GM20000 (cell line): ENCODE results near the gene RFXANK.

Source experiments
- DNase-seq: peaks from one replicate; pipeline ENCODE4 v3.0.0; 2012; ENCODE audit warnings: low spot score
- TF ChIP-seq, protein P1 (sequence below): IDR thresholded peaks from 2 replicates; pipeline ENCODE4 v1.5.1; 2012; ENCODE audit warnings: mild to moderate bottlenecking, control low read depth; ENCODE audit errors: extremely low read depth, missing control alignments

RFXANK gene

GRCh38 chr19:19229701-19230100, 37.6 kb downstream of the RFXANK start:
- TF ChIP-seq, protein P1, sequence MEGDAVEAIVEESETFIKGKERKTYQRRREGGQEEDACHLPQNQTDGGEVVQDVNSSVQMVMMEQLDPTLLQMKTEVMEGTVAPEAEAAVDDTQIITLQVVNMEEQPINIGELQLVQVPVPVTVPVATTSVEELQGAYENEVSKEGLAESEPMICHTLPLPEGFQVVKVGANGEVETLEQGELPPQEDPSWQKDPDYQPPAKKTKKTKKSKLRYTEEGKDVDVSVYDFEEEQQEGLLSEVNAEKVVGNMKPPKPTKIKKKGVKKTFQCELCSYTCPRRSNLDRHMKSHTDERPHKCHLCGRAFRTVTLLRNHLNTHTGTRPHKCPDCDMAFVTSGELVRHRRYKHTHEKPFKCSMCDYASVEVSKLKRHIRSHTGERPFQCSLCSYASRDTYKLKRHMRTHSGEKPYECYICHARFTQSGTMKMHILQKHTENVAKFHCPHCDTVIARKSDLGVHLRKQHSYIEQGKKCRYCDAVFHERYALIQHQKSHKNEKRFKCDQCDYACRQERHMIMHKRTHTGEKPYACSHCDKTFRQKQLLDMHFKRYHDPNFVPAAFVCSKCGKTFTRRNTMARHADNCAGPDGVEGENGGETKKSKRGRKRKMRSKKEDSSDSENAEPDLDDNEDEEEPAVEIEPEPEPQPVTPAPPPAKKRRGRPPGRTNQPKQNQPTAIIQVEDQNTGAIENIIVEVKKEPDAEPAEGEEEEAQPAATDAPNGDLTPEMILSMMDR, result no peak

GRCh38 chr19:19230999-19231398, 38.9 kb downstream of the RFXANK start:
- no peak for DNase-seq
- TF ChIP-seq, protein P1, result no peak

More at GRCh38 chr19:19229701-19230100, 37.6 kb downstream of the RFXANK start:
- DNase-seq, result no peak

GRCh38 chr19:19232261-19232721, 40.2 kb downstream of the RFXANK start:
- TF ChIP-seq, protein P1, result no peak
- no peak for DNase-seq

- DNase-seq, result no peak
- TF ChIP-seq, protein P1, result no peak
Observed at GRCh38 chr19:19234220-19234816, 42.3 kb downstream of the RFXANK start.

- DNase-seq, result no peak
- TF ChIP-seq, protein P1, result no peak
Observed at GRCh38 chr19:19236173-19236572, 44.1 kb downstream of the RFXANK start.

DNA sequence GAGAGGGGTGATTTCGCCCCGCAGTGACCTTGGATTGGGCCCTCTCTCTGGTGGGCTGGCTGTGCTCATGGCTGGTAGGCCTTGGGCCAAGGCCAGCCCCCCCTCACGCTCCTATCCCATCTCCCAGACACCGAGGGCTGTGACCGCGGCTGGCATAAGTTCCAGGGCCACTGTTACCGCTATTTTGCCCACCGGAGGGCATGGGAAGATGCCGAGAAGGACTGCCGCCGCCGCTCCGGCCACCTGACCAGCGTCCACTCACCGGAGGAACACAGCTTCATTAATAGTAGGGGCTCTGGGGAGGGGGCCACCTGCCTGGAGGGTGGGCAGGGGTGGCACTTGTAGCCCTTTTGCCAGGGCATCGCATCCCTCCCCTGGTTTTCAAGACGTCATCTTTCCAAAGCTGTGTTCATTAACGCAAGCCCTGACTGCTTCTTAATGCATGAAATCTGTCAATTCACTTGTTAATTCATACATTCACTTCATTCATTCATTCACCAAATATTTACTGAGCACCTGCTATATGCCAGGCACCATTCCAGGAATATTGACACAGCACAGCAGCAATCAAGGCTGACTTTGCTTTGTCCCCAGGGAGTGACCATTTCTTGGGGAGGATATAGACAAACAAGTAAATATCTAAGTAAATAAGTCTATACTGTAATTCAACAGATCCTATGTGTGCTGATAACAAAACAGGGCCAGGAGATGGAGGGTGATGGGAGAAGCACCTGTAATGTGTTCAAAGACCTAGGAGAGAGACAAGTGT, 46.3 kb downstream of the RFXANK start:
- no peak for DNase-seq
- TF ChIP-seq, protein P1, result no peak

DNA sequence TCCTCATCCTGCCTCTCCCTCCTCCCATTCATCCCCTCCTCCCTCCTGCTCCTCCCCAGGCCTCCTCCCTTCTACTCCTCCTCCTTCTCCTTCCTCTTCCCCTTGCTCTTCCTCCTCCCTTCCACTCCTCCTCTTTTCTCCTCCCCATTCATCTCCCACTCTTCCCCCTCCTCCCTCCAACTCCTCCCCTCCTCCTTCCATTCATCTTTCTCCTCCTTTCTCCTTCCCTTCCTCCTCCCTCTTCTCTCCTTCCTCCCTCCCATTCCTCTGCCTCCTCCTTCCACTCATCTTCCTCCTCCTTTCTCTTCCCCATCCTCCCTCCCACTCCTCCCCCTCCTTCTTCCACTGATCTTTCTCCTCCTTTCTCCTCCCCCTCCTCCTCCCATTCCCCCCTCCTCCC, 47.6 kb downstream of the RFXANK start:
- TF ChIP-seq, protein P1, result no peak

More for the DNA sequence above, 47.6 kb downstream of the RFXANK start:
- DNase-seq, result no peak
